GM19328 (cell line): ENCODE measurements around the gene SYTL2.
"Not testable (repeated sequence)": the region's sequence is repeated elsewhere in the genome, so short reads cannot be mapped to it uniquely, and the experiment has no call there.

Source experiments
- ATAC-seq: cut with Tn5 transposase; IDR thresholded peaks from one replicate; pipeline ENCODE4 v1.9.1; 2021; ENCODE audit warnings: mild to moderate bottlenecking, moderate library complexity; ENCODE audit not compliant: unreplicated experiment

SYTL2 gene

GRCh38 chr11:85799142-85799541 lies 11.8 kb downstream of the SYTL2 start:
- no peak for ATAC-seq

DNA sequence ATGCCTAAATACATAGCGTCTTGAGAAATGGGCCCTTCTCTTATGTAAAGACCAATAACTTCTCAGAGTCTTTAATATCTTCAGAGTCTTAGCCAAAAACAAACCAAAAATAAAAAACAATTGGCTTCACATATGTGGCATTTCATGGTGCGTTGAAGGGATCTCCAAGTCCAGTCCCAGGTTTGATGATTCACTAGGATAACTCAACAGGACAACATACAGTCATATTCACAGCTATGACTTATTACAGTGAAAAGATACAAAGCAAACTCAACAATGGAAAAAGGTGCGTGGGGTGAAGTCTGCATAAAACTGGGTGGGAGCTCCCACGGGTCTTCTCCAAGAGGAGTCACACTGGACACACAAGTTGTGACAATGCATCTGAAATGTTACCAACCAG lies 12.6 kb downstream of the SYTL2 start:
- ATAC-seq = no peak

GRCh38 chr11:85795712-85796487 lies 15.0 kb downstream of the SYTL2 start:
- no peak for ATAC-seq

DNA sequence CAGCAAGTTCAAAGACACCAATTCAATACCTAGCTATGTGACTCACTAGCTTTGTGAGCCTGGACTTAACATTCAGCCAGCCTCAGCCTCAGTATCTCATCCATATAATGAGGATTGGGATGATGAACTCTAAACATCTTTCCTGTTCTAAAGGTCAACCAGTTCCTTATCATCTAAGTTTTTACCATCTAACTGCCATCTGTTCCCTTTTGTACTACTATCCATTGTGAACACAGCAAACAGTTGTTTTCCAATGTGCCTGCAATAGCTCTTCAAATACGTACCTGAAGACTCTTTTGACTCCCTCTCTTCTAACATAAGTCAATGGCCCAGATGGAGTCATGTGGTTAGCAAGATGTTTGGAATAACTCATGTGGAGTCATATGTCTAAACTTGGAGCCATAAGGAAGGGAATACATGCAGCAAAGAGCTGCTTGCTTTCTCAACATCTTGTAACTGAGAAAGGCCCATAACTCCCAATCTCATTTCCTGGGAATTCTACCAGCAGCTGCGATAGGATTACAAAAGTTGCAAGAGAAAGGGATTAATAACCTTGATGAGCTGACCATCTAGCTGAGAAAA lies 19.4 kb downstream of the SYTL2 start:
- ATAC-seq = no peak

DNA sequence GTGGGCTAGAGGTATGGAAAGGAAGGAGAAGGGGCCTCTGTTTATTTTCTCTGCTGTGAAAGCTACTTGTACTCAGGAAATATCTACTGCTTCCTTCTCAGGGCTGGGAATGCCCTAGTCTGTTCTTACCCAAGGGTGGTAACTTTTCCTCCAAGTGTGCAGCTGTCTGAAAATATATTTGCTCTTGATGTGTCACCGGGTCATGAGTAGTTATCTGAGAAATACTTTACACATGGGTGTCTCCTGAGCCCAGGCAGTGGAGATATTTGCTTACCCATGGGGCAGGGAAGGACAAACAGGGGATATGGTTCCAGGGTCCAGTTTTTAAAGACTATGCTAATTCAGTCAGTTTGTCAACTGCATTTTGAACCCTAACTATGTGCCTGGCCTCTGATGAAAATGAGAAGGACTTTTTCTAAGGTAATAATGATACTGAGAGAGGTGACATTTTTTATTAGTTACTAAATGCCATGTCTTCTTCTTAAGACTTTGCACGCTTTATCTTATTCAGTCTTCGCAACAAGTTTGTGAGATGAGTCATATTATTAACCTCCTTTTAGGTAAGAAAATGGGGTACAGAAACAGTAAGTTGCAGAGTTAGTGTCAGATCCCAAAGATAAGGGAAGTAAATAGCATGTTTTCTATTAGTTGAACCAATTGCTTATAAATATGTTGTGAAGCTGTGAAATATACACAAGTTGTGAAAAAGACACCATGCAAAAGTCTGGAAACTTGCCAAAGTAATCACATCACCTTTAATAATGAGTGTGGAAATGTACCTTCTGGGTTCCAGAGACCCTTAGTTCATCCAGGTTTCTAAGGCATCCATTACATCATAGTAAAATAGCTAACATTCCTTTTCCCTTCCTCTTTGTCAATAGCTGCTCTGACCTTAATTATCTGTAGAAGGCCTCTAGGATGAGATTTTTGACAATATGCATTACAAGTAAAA lies 22.9 kb downstream of the SYTL2 start:
- no peak for ATAC-seq

GRCh38 chr11:85787168-85787567 lies 23.8 kb downstream of the SYTL2 start:
- ATAC-seq = no peak

- no peak for ATAC-seq
Observed at GRCh38 chr11:85784480-85785265, 26.3 kb downstream of the SYTL2 start.

DNA sequence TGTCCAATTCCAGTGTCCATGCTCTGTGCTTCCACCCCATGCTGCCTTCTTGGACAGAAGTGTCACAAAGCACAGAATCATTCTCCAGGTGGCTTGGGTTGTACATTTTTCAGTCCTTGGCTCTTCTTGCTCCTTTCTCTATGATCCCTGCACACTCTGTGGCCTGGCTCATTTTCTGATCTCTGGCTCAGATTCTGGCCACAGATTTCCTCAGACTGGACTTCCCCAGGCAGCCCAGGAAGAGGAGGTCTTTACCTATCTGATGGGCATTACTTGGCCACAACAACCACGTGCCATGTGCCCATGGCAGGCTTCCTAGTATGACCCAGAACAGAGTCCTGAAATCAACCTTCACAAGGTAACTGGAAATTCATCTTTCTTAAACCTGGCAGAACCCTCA lies 27.2 kb downstream of the SYTL2 start:
- ATAC-seq = no peak

GRCh38 chr11:85780780-85781517 lies 30.0 kb downstream of the SYTL2 start:
- not testable (repeated sequence) for ATAC-seq

- no peak for ATAC-seq
Observed at GRCh38 chr11:85779956-85780640, 30.8 kb downstream of the SYTL2 start.

DNA sequence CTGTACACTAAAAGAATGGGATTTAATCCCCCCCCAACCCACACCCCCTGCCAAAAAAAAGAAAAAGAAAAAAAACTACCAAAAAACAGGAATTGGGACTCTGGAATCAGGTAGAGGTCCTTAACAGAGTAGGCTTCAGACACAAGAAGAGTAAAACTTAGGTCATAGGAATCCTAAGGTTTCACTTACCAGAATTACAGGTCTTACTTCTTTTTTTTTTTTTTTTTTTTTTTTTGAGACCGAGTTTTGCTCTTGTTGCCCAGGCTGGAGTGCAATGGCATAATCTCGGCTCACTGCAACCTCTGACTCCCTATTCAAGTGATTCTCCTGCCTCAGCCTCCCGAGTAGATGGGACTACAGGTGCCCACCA lies 33.4 kb downstream of the SYTL2 start:
- not testable (repeated sequence) for ATAC-seq

DNA sequence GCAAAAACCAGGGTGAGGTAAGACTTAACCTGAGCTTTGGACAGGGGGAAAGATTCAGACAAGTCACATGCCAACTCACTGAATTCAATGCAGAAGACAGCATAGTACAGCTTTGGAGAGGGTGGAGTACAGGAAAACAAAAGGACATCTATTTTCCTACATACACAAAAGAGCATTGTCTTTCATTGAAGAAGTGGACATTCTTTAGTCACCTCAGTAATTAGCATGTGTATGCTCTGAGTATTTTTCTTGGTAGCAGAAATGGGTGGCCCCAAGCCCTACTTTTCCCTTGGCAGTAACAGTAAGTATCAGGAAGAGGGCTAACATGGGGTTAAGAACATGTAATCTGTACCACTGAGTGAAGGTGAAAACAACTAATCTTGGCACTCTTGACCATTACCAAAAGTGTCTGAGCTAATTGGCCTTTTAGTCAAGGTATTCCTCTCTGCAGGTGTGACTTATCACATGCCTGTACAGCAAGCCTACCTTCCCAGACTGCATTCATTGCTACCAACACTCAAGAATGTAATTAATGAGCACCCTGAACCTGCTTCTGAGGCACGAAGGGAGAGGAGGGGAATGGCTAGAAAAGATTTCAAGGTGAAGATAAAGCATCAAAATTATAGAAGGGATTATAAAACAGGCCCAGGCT lies 33.9 kb downstream of the SYTL2 start:
- ATAC-seq = no peak

DNA sequence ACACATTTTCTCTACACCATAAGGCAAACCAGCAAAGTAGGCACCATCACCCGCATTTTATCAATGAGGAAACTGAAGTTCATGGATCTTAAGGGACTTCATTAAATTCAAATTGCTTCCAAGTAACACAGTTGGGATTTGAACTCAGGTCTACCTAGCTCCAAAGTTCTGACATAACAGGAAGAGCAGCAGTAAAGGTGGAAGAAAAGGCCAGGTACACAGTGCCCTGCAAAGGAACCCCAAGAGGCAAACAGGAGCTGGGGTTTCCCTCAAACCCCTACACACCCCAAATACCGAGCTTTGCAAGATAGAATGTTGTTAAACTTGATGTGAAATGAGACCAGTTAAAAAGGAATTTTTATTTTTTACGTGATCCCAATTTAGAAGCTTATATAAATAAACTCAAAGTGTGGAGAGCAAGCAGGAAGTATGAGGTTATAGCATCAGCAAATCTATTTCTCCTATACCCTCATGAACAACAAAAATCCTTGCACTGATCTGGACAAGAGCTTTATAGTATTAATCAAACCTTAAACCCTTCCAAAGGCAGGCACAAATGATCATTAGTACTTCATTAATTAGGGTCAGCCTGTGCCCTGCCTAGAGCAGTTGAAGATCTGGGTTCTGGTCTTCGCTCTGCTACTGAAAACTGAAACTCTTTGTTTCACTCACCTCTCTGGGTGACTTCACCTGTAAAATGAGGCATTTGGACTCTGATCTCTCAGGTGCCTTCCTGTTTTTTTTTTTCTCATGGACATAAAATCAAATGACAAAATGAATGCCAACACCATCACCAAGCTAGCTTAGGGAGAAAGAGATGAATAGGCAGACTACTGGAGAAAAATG lies 36.5 kb downstream of the SYTL2 start:
- no peak for ATAC-seq

- no peak for ATAC-seq
Observed at GRCh38 chr11:85772695-85773094, 38.2 kb downstream of the SYTL2 start.

DNA sequence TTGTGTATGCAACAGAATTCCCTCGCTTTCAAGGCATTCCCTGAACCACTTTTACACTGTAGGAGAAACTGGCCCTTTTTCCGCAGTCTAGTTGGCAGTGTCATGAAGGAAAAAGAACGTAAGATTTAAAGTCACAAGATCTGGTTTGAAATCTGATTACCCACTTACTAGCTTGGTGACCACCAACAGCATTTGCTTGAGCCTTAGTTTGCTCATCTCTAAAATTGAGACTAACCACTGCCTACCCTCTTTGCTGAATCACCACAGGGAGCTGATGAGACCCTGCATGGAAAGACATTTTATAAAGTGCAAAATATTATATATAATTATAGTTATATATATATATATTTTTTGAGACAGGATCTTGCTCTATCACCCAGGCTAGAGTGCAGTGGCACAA lies 39.4 kb downstream of the SYTL2 start:
- no peak for ATAC-seq

DNA sequence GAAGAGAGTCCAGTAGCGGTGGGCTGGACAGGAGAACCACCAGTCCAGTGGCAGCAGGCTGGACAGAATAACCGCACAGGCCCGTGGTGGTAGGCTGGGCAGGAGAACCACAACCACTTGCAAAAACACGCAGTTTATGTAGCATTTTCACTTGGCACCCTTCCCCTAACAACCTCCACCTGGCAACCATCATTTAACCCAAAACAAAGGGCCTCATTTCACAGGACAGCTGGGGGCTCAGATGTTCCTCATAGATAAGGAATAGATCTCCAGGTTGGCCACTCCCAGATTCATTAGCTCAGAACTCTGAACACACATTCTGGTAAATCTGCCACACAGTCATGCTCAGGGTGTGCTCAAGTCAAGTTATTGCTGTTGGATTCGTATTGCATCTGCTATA lies 41.2 kb downstream of the SYTL2 start:
- ATAC-seq = no peak

DNA sequence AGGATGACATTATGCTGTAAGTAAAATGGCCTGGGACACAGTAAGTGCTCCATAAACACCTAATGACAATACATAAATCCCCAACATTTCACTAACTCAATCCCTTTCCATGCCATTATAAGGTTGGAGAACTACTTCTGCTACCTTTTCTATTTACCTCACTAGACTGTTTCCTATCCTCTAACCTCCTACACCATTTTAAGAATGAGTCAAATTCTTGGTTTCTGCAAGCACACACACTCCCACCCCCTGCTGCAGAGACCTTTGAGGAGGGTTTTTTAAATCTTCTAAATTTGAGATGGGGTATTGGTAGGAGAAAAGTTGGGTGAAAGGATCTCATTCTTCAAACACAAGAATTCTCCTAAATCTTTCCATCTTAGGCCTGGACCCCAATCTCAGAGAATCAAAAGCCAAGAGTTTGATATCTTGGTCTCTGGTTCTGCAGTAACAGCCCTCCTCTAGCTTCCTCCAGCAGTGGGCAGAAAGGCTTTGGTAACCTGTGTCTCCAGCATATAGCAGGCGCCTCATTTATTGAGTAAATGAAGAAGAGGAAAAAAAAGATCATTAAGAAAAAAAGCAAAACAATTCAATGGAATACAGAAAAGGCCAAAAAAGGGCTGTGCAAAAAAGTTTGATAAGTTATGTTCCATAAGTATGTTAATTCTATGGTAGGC lies 42.3 kb downstream of the SYTL2 start:
- ATAC-seq = no peak
